Right kidney (tissue), 1 donor: Measurements from ENCODE around the gene PCDHAC2.

Experiments used
- DNase-seq: peaks from one replicate; pipeline ENCODE4 v3.0.0-alpha.2; 2016

PCDHAC2 gene

DNA sequence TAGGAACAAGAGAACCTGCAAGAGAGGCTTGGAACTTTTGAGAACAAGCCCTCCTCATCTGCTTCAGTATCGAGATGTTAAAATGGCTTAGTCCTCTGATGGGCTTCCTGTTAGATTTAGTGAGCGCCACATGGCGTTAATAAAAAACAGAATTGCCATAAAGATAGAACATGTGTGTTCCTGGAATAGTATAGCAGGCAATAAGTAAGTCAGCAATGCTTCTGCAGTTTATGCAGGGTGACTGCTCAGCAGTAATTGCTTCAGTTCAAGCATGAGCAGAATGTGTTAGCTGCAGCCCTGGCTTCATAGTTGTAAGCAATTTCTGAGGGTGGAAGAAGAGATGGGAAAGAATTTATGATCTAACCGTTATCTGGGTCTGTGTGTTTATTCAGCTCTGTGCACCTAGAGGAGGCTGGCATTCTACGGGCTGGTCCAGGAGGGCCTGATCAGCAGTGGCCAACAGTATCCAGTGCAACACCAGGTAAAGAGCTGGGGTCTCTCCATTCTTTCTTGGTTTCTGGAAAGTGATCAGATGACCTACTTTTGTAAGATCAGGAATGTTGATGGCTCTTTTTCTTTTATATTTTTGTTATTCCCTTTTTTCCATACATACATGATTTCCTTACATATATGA lies 15.9 kb downstream of the PCDHAC2 start:
- no peak for DNase-seq

DNA sequence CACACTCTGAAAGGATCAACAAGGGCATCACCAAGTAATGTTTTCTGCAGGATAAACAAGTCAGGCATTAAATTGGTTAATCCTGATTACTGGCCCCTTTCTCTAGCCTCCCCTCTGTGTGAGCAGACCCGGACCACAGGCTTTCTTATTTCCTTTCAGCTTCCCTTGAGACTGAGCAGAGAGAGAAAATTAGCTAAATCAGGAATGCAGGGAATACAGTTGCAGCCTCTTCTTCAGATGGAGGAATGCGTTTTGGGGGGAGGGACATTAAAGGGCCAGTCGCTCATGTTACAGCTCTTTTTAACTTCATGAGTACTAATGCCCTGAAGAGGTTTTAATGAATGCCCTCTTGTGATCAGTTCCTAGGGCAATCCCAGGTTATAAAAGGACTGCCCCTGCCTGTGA lies 19.8 kb downstream of the PCDHAC2 start:
- DNase-seq: no peak

DNA sequence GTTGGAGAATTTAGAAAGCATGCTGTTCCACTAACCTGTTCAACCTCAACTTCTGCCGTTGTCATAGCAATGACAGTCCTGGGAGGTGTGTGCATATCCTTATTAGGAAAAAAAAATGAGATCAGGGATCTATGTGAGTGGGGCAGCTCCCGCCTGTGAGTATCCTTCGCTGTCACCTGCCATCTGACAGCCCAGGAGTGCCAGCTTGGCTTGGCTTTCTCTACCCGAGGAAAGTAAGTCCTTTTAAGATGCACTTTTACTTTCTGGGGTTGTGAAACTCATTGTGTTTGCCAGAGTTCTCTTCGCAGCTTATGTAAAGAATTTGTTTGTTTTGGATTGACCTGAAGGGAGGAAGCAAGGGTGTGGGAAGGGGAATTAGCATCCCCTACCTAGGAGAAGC lies 21.8 kb downstream of the PCDHAC2 start:
- no peak for DNase-seq

- no peak for DNase-seq
Measured at GRCh38 chr5:140988608-140989007, 22.3 kb downstream of the PCDHAC2 start.

GRCh38 chr5:140989254-140990020 lies 23.2 kb downstream of the PCDHAC2 start:
- DNase-seq: no peak

DNA sequence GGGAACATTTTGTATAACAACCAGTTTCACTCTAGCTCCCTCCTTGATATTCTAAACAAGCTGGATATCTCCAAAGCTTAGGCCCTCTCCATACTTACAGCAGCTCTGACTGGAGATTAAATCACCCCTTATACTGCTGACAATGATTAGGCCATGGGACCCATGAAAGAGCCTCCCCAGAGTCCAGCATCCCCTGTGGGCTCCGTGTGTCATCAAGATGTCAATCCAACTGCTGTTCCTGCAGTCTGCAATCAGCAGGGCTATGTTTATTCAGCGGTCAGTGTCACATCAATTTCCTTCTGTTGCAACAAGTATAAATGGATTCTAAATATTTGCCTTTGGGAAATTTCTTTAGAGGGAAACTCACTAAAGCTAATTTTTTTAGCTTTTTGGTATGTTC lies 26.6 kb downstream of the PCDHAC2 start:
- DNase-seq: no peak

DNA sequence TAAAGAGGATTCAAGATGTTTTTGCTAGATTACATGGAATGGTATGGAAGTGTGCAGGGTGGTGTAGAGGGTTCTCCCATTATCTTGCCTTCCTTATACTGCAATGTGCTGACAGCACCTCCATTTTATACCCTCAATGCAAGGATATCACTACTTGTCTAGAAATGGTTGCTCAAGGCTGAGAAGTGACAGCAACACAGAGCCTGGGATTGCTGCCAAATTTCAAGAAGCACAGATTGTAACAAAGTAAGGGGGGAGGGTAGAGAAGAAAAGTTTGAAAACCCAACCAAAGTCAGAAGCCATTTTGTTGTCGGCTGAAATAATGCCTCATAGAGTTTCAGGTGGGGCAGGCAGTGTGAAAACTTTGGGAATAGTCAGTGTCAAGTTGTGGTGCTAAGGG lies 29.8 kb downstream of the PCDHAC2 start:
- DNase-seq: no peak

- DNase-seq: no peak
Measured at GRCh38 chr5:140998921-140999410, 32.7 kb downstream of the PCDHAC2 start.

- DNase-seq: peak; percentile 18
Measured at GRCh38 chr5:141001446-141001843, 35.2 kb downstream of the PCDHAC2 start.

- DNase-seq: peak; percentile 33
Measured at GRCh38 chr5:141001844-141002604, 35.7 kb downstream of the PCDHAC2 start.

- no peak for DNase-seq
Measured at GRCh38 chr5:141002605-141002965, 36.3 kb downstream of the PCDHAC2 start.

DNA sequence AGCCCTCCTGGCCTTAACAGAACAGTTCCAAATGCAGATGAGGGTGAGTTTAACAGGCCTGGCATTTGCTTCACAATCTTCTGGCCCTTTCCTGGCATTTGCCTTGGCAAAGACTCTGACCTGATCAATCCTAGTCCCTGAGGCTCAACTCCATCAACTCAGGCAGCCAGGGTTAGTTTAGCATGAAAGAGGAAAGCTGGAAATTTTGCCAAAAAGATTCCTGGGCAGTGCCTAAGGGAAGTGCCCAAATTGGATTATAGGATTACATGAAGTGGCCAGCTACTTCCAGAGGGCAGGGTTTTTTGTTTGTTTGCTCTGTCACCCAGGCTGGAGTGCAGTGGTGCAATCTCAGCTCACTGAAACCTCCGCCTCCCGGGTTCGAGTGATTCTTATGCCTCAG lies 36.8 kb downstream of the PCDHAC2 start:
- DNase-seq: no peak

GRCh38 chr5:141003791-141004611 lies 37.7 kb downstream of the PCDHAC2 start:
- no peak for DNase-seq

- DNase-seq: no peak
Measured at GRCh38 chr5:141007791-141008190, 41.5 kb downstream of the PCDHAC2 start.

DNA sequence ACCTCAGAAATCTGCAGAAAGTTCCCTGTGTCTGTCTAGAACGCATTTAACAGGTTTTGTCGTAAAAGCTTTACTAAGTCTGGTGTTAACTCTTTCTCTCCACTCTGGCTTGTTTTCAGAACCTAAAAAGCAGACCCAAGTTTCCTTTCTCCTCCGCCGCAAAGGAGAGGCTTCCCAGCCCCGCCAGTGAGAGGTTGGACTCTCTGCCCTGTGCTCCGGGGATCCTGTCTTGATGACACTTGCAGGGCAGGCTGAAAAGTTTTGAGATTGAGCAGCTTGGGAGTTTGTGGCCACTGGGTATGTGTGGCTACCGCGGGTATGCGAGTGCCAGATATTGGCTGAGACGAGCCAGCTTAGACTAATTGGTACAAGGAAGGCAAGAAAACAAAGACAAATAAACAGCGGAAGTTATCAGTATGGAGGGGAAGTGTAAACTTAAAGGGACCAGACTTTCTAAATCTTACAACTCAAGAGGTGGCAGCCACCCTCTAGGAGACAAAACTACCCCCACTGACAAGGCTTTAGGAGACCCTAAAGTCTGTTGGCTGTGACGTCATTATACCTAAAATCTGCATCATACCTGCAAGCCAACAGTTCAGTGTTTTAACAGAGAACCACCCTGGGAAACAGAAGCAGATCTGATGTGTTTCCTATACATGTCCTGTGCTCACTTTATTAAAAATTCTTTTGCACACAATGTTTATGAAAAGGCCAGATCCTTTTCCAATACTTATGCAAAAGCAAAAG lies 43.9 kb downstream of the PCDHAC2 start:
- DNase-seq: no peak

DNA sequence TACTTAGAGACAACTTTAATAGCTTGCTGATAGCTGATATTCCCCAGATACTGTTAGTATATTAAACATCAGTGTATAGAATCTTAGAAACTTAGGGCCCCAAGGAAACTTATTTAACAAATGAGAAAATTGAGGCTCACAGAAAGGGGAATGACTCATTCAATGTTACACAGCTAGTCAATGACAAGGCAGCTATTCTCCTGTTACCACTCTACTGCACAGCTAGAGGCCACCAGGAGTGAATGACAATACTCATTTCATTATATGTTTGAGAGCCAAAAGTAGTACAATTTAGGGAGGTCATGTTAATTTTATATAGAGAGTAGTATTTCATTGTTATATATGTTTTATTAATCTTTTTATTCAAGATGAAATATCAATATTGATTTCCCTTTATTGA lies 51.7 kb downstream of the PCDHAC2 start:
- no peak for DNase-seq
